ENCODE measurements around the gene CHD9. TPM values are rescaled to one million over a fixed set of nuclear protein-coding genes. Genes with fewer than 3 reads are reported as not detected.

Gene CHD9
- total RNA-seq, 2 donors from 2014 or later, result 38.1 to 58.7 TPM

- H3K27me3 ChIP-seq, result no peaks in the 10 kb centered on the region
- TF ChIP-seq CTCF (IDR thresholded peaks at IDR 0.05) (no peak), POLR2A (IDR thresholded peaks at IDR 0.05) (no peak)
- ATAC-seq, result no peak
- peaks cover 36% of the 10 kb centered on the region for H3K4me1 ChIP-seq
- no peaks in the 10 kb centered on the region for H3K9me3 ChIP-seq
- 64 to 78% methylated on average over 4 of the region's 4 CpGs for WGBS, 2 donors
- H3K27ac ChIP-seq, result peak overlapping the region in 2 of 4 donors; percentile 41 to 61
- intact Hi-C loops (cut with DNase I), result no loop called here
- peaks cover 0 to 2% of the 10 kb centered on the region in 2 donors for H3K36me3 ChIP-seq (replicated peaks in 1 of 2; ENCODE audit: insufficient read depth in 1 of 2, low read depth in 2 of 2)
- no peak for DNase-seq
- H3K4me3 ChIP-seq, result no peak overlapping the region
Measured at GRCh38 chr16:53219371-53219770, 164.6 kb downstream of the CHD9 start.

- intact Hi-C loops (cut with DNase I), result no loop called here
- ATAC-seq (no peak), DNase-seq (no peak)
- WGBS, 2 donors, result 65 to 73% methylated on average over 2 of the region's 2 CpGs
- H3K27me3 ChIP-seq, result no peaks in the 10 kb centered on the region
- peaks cover 36% of the 10 kb centered on the region for H3K4me1 ChIP-seq
- H3K36me3 ChIP-seq (replicated peaks in 1 of 2; ENCODE audit: insufficient read depth in 1 of 2, low read depth in 2 of 2), result peaks cover 0 to 2% of the 10 kb centered on the region in 2 donors
- no peak overlapping the region for H3K4me3 ChIP-seq
- no peaks in the 10 kb centered on the region for H3K9me3 ChIP-seq
- peak overlapping the region in 2 of 4 donors; percentile 41 to 61 for H3K27ac ChIP-seq
- TF ChIP-seq POLR2A (IDR thresholded peaks at IDR 0.05) (no peak), CTCF (IDR thresholded peaks at IDR 0.05) (no peak)
Measured at GRCh38 chr16:53219795-53220454, 165.1 kb downstream of the CHD9 start.

- H3K9me3 ChIP-seq, result no peaks in the 10 kb centered on the region
- TF ChIP-seq CTCF (IDR thresholded peaks at IDR 0.05) (peak in 3 of 7 experiments; percentile 10 to 24 (median 12)), POLR2A (IDR thresholded peaks at IDR 0.05) (no peak)
- no peak overlapping the region for H3K27ac ChIP-seq
- no peak for ATAC-seq
- no peaks in the 10 kb centered on the region for H3K27me3 ChIP-seq
- H3K36me3 ChIP-seq (replicated peaks in 1 of 2; ENCODE audit: insufficient read depth in 1 of 2, low read depth in 2 of 2), result peaks cover 0 to 2% of the 10 kb centered on the region in 2 donors
- H3K4me3 ChIP-seq, result no peak overlapping the region
- WGBS, 2 donors, result 93 to 95% methylated on average over 2 of the region's 2 CpGs
- DNase-seq, result peak in 1 of 4 donors; percentile 17
- intact Hi-C loops (cut with DNase I), result no loop called here
- peaks cover 33% of the 10 kb centered on the region for H3K4me1 ChIP-seq
Measured at GRCh38 chr16:53220585-53220984, 165.8 kb downstream of the CHD9 start.

- intact Hi-C loops (cut with DNase I), result no loop called here
- peaks cover 5 to 17% of the 10 kb centered on the region in 2 donors for H3K36me3 ChIP-seq (replicated peaks in 1 of 2; ENCODE audit: insufficient read depth in 1 of 2, low read depth in 2 of 2)
- TF ChIP-seq CTCF (IDR thresholded peaks at IDR 0.05) (no peak), POLR2A (IDR thresholded peaks at IDR 0.05) (no peak)
- H3K27ac ChIP-seq, result no peak overlapping the region
- DNase-seq, result no peak
- H3K4me1 ChIP-seq, result peaks cover 20% of the 10 kb centered on the region
- no peaks in the 10 kb centered on the region for H3K9me3 ChIP-seq
- no peak overlapping the region for H3K4me3 ChIP-seq
- H3K27me3 ChIP-seq, result no peaks in the 10 kb centered on the region
- 75 to 88% methylated on average over 2 of the region's 2 CpGs for WGBS, 2 donors
- ATAC-seq, result no peak
Measured at GRCh38 chr16:53224951-53225533, 170.3 kb downstream of the CHD9 start.
